ENCODE measurements around the gene RAB44. TPM values are rescaled to one million over a fixed set of nuclear protein-coding genes. Genes with fewer than 3 reads are reported as not detected.
A peak's percentile ranks its signal among the peaks of the same experiment; 100 is the strongest.

RAB44 gene
- total and polyA plus RNA-seq, 2 of the 13 experiments (the other 11 are each of a cell fraction or from before 2014, with no cell fraction given) = not detected

- TF ChIP-seq ZNF646 (CRISPR knock-in tag; IDR thresholded peaks at IDR 0.05) (no peak), E2F1 (CRISPR knock-in tag; IDR thresholded peaks at IDR 0.05) (peak; percentile 58; the same call in 1 of the 2 replicates), FOXO1 (CRISPR knock-in tag; IDR thresholded peaks at IDR 0.05) (peak; percentile 91), MAX (IDR thresholded peaks at IDR 0.05) (peak; percentile 91), SMAD1 (CRISPR knock-in tag; IDR thresholded peaks at IDR 0.05; ENCODE audit: borderline replicate concordance, low read depth) (peak; percentile 62; the same call in 1 of the 2 replicates), PTBP1 (IDR thresholded peaks at IDR 0.05; ENCODE audit: low read depth, low read length, poor library complexity, severe bottlenecking) (no peak), KDM3A (CRISPR knock-in tag; IDR thresholded peaks at IDR 0.05; ENCODE audit: low read depth) (peak; percentile 97), ZNF672 (CRISPR knock-in tag; IDR thresholded peaks at IDR 0.05) (no peak), U2AF1 (optimal IDR thresholded peaks at IDR 0.05; ENCODE audit: low read depth, low read length) (no peak), NR1H2 (CRISPR knock-in tag; IDR thresholded peaks at IDR 0.05; ENCODE audit: borderline replicate concordance, low read depth) (no peak), ZNF503 (CRISPR knock-in tag; IDR thresholded peaks at IDR 0.05) (peak; percentile 86), GLI4 (CRISPR knock-in tag; IDR thresholded peaks at IDR 0.05; ENCODE audit: borderline replicate concordance) (no peak), PLSCR1 (CRISPR knock-in tag; IDR thresholded peaks at IDR 0.05; ENCODE audit: borderline replicate concordance) (no peak), TFDP1 (CRISPR knock-in tag; IDR thresholded peaks at IDR 0.05; ENCODE audit: borderline replicate concordance) (peak; percentile 79; the same call in 1 of the 2 replicates), SIX1 (CRISPR knock-in tag; IDR thresholded peaks at IDR 0.05; ENCODE audit: borderline replicate concordance) (peak; percentile 68; the same call in 1 of the 2 replicates), ZNF430 (CRISPR knock-in tag; IDR thresholded peaks at IDR 0.05) (peak; percentile 98; the same call in 1 of the 2 replicates)
These were observed 30.6 kb upstream of the RAB44 start (continued) for GRCh38 chr6:36666826-36667591.
